ENCODE data around the gene TMEM222.

GRCh38 chr1:27379564-27380122 is 57.7 kb downstream of the TMEM222 start:
- TF ChIP-seq TAF1 (IDR thresholded peaks at IDR 0.05; ENCODE audit: borderline replicate concordance, insufficient read depth, low read length): no peak
- no peak for TF ChIP-seq FOXP2 (optimal IDR thresholded peaks at IDR 0.05; ENCODE audit: borderline replicate concordance, extremely low read depth, extremely low read length, insufficient read depth)

Measured in PFSK-1 (cell line).